KOPT-K1 (cell line): ENCODE results near the gene SERPINB13.

Experiments
- H3K27ac ChIP-seq: fragments of 200-600 bp; sonication (generic); 2 replicates; pipeline ENCODE4 v1.5.1; 2016; ENCODE audit warnings: antibody characterized with exemption, mild to moderate bottlenecking, low read depth, low read length; ENCODE audit not compliant: poor library complexity, severe bottlenecking
- H3K36me3 ChIP-seq: fragments of 200-600 bp; sonication (generic); 2 replicates; pipeline ENCODE4 v1.5.1; 2017; ENCODE audit warnings: antibody characterized with exemption, mild to moderate bottlenecking, low read length, moderate library complexity; ENCODE audit not compliant: insufficient read depth
- H3K9me3 ChIP-seq: fragments of 200-600 bp; sonication (generic); 2 replicates; pipeline ENCODE4 v1.5.1; 2017; ENCODE audit warnings: antibody characterized with exemption, low read length, mild to moderate bottlenecking; ENCODE audit not compliant: insufficient read depth, poor library complexity, severe bottlenecking

The SERPINB13 gene

DNA sequence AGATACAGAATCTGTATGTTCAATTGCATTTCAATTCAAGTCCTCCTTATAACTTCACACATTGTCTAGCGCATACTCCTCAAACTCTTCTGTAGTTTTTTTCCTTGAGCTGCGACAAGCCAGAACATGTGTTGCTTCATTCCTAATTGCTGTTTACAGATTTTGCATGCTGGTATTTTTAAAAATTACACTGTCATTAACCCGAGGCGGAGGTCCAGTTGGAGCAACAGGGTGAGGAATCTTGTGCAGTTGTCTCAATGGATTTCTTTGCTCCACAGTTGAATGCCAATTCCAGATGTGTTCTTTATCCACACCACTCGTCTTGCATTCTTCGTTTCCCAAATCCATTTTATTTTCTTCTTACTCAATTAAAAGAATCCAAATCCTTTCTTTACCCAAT is 16.4 kb upstream of the SERPINB13 start:
- no peaks in the 10 kb centered on the region for H3K36me3 ChIP-seq
- no peaks in the 10 kb centered on the region for H3K9me3 ChIP-seq
- H3K27ac ChIP-seq, result no peak overlapping the region

DNA sequence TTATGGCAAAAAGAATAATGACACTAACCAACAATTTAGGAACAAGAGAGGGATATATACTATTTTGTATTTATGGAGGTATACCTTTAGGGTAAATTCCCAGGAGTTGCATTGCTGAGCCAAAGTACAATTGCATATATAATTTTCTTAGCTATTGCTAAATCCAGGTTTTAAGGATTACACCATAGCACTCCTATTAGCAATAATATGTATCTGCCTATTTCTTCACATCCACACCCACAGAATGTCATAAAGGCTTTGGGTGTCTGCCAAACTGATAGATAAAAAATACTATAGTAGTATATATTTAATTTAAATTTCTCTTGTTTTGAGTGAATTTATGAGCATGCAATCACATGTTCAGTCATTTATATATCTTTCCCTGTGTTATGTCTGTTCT is 11.5 kb upstream of the SERPINB13 start:
- Histone ChIP-seq H3K9me3 (no peaks in the 10 kb centered on the region), H3K27ac (no peak overlapping the region), H3K36me3 (no peaks in the 10 kb centered on the region)

DNA sequence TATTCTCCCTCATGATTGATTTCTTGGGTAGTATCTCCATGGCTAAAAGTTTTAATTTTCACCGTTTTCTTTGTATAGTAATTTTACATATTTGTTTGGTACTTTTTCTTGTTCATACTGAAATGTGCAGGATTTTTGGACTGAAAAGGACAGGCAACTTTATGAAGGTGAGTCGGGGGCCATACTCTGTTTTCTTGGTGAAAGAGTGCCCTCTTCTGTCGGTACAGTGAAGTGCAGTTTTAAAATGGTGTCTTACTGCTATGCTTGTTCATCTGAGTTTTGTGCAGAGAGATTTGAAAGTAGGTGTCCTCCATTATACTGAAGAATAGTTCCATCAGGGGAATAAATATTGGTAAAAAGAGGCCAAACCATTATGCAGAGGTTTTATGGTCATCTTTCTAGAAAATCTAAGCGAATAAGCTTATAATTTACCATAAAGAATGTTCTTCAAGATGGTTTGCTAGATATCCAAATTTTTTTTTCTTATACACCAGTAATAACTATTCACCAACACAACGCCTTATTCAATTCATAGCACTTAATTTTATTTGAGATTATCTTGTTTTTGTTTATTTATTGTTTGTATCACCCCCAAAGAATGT is 8.7 kb upstream of the SERPINB13 start:
- H3K27ac ChIP-seq, result no peak overlapping the region
- no peaks in the 10 kb centered on the region for H3K36me3 ChIP-seq
- no peaks in the 10 kb centered on the region for H3K9me3 ChIP-seq

DNA sequence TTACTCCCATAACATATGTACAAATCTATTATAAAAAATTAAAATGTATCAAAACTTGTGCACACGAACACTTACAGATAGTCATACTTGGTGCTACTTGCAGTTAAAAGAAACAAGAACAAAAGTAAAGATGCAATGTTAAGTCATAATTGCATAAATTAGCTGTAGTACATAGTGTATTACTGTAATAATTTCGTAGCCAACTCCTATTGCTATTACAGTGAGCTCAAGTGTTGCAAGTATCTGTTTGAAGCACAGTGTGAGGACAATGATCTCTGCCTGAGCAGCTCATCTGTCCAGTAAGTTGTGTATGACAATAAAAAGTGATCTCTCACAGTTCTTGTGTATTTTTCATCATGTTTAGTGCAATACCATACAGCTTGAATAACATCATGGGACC is 7.5 kb upstream of the SERPINB13 start:
- Histone ChIP-seq H3K36me3 (no peaks in the 10 kb centered on the region), H3K9me3 (no peaks in the 10 kb centered on the region), H3K27ac (no peak overlapping the region)

DNA sequence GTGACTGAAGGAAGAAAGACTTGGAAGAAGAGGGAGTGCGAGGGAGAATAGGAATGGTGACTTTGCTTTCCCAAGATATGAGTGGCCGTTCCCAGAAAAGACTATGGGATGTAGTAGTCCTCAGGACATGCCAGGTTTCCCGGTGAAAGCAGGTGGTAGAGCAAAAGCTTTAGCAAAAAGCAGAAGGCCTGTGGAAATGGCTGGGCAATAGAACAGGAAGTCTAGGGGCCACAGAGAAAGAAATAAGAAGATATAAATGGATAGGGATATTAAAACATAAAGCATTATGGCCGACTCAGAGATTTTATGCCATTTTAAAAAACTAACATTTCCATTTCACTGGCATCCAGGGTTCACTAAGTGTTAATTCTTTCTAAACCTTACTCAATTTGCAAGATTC is 1.2 kb upstream of the SERPINB13 start:
- Histone ChIP-seq H3K9me3 (no peaks in the 10 kb centered on the region), H3K27ac (no peak overlapping the region), H3K36me3 (no peaks in the 10 kb centered on the region)

DNA sequence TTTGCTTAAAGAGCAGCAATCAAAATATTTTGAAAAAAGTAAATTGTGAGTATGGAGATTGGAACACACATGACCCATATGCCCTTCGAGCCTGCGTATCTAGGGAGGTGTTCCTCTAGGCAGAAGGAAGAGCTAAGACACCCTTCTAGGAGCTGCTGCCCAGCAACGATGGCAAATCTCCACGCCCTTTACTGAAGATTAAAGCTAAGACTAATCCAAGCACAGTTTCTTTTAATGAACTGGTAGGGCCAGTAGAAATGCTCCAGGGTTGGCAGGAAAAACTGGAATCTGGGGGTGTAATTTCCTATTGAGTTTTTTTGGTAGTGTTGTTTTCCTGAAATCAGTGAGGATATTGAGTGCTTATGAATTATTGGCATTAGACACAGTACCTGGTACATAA is 712 bp upstream of the SERPINB13 start:
- no peaks in the 10 kb centered on the region for H3K9me3 ChIP-seq
- H3K36me3 ChIP-seq, result no peaks in the 10 kb centered on the region
- H3K27ac ChIP-seq, result no peak overlapping the region

DNA sequence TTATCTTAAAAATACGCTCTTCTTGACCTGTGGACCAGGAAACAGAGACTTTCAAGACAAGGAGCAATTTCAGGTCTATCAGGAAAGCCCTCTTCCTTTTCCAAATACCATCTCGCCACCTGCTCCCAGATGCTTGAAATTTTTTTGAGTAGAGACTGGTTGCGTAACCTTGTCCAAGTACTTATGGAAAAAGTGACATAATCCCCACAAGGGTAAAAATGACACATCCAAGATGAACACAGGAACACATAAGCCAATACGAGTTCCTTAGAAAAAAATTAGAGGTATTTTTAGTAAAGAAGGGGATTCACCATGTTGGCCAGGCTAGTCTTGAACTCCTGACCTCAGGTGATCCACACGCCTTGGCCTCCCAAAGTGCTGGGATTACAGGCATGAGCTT is 1.8 kb downstream of the SERPINB13 start:
- Histone ChIP-seq H3K9me3 (no peaks in the 10 kb centered on the region), H3K27ac (no peak overlapping the region), H3K36me3 (no peaks in the 10 kb centered on the region)

DNA sequence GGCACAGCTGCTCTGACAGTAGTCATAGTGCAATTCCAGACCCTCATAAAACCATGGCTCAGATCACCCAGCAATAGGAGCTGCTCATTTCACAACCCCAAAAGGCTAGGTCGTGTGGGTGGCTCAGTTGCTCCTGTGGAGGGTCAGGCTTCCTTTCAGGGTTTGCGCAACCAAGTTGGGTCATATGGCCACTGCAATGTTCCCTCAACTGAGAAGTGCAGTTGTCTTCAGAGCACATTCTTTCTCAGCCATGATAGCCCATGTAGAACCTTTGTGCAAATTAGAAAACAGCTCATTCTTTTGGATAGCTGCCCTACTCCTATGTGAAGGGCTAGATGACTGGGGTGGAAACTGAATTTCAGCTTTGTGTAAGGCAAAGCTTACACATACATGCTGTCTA is 3.2 kb downstream of the SERPINB13 start:
- Histone ChIP-seq H3K27ac (no peak overlapping the region), H3K36me3 (no peaks in the 10 kb centered on the region), H3K9me3 (no peaks in the 10 kb centered on the region)

DNA sequence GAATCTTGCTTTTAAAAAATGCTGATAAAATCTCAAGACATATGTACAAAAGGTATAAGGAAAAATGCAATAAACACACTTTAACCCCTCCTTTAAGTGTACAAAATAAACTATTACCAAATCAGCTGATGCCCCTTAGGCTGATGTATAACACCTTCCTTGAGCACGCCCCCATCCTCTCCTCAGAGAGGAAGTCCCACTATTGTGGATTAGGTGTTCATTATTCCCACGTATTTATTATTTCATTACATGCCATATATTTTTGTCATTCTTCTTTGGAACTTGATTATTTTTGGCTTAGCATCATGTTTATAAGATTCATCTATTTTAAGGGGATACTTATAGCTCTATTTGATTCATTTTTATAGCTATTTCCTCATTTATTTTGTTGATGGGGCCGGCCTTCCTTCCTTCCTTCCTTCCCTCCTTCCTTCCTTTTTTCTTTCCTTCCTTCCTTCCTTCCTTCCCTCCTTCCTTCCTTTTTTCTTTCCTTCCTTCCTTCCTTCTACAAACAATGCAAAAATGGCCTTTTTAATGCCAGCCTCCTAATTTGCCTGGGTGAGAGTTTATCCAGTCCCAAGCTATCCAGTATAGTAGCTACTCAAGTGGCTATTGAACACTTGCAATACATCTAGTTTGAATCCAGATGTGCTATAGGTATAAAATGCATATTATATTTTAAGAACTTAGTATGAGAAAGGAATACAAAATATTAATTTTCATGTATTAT is 4.0 kb downstream of the SERPINB13 start:
- Histone ChIP-seq H3K36me3 (no peaks in the 10 kb centered on the region), H3K9me3 (no peaks in the 10 kb centered on the region), H3K27ac (no peak overlapping the region)

DNA sequence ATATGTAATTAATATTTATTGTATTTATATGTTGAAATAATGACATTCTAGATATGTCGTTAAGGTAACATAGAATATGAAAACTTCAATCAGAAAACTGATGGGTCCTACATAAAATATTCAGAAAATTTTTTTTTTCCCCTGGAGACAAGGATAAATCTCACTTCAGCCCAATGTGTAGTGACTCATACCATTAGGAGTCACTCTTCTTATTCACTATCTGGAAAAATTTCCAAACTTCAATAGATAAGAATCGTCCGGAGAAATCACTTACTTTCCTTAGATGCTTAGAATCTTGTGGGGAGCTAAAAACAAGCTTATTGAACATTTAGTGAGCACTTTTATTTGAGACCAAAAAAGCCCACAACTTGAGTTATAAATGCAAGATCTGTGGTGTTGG is 4.6 kb downstream of the SERPINB13 start:
- Histone ChIP-seq H3K9me3 (no peaks in the 10 kb centered on the region), H3K36me3 (no peaks in the 10 kb centered on the region), H3K27ac (no peak overlapping the region)

DNA sequence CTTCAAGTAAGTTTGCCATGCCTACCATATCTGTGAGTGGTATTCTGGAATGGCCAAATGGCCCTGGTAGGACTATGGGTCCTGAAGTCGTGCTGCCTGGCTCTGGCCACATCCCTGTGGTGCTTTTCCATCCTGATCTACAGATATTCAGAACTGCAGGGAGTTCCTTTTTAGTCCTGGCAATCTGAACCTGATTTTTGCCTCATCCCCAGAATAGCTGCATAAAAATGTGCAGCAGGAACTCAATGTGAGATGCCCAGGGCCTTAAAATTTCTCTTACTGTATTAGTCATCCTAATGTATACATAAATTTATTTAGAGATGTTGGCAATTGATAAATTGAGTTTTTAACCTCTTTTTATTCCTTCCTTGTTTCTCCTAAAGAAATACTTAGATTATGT is 5.3 kb downstream of the SERPINB13 start:
- Histone ChIP-seq H3K27ac (no peak overlapping the region), H3K9me3 (no peaks in the 10 kb centered on the region), H3K36me3 (no peaks in the 10 kb centered on the region)

DNA sequence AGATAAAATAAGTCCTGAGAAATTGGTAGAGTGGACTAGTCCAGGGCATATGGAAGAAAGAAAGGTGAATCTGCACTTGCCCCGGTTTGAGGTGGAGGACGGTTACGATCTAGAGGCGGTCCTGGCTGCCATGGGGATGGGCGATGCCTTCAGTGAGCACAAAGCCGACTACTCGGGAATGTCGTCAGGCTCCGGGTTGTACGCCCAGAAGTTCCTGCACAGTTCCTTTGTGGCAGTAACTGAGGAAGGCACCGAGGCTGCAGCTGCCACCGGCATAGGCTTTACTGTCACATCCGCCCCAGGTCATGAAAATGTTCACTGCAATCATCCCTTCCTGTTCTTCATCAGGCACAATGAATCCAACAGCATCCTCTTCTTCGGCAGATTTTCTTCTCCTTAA is 9.8 kb downstream of the SERPINB13 start:
- Histone ChIP-seq H3K9me3 (no peaks in the 10 kb centered on the region), H3K27ac (no peak overlapping the region), H3K36me3 (no peaks in the 10 kb centered on the region)

DNA sequence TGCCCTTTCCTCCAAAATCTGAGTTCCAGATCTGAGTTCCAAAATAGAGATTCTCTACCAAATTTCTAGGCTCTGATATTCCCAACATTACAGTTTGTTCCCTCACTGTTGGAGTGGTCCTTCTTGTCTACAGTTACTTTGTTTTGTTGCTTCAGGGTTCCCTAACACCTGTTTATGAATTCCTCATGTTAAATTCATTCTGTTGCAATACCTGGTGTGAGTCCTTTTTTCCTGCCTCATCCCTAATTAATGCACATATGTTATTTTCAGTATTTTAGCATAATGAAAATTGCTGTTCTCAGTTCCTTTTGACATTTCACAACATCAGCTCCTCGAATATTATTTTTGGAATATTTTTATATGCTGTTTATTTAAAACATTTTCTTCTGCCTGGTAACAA is 16.2 kb downstream of the SERPINB13 start:
- Histone ChIP-seq H3K27ac (no peak overlapping the region), H3K36me3 (no peaks in the 10 kb centered on the region), H3K9me3 (no peaks in the 10 kb centered on the region)

DNA sequence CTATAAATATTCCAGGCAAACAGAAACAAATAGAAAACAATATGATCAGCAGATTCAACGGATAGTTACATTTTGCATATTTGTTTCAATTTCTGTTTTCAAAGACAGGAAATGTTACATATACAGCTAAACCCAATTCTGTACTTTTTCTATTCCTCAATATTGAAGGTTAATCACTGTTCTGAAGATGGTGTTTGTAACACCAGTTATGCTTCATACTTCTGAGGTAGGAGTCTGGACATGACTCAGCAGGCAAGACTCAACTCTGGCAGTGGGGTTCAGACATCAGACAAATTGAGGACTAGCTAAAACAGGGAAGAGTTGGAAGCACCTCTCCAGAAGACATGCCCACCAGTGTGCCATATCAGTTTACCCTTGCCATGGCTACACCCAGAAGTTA is 16.6 kb downstream of the SERPINB13 start:
- Histone ChIP-seq H3K36me3 (no peaks in the 10 kb centered on the region), H3K9me3 (no peaks in the 10 kb centered on the region), H3K27ac (no peak overlapping the region)

DNA sequence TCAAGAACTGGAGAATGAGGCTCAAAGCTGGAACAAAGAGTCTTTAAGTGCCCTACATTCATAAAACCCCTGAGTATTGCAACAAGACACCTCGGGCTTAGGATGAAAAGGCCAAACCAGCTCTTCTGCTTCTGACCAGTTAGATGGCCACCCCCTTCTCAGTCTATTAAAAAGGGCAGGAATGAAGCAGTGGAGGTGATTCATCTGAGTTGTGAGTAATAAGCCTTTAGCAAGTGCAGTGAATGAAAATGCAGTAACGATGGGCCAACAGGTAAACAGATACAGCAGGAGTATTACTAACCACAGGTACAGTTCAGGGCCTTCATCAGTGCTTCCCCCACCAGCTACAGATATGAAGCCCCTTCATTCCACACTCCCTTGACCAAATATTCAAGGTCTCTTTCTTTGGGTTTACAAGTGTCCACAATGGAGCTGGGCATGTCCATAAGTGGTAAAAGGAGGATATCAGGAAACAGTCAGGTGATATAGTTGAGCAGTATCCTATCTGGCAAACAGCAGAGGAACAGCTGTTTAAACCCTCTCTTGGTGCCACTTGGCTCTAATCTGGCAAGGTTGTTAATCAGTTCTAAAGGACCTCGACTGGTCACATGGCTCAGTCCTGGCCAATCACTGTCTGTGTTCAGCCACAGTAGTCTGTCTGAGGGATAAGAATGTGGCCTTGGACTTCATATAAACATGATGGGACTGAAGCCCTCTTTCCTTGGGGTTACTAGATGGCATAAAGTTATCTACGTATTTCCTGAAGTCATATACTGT is 17.8 kb downstream of the SERPINB13 start:
- no peaks in the 10 kb centered on the region for H3K36me3 ChIP-seq
- H3K27ac ChIP-seq, result no peak overlapping the region
- H3K9me3 ChIP-seq, result no peaks in the 10 kb centered on the region

DNA sequence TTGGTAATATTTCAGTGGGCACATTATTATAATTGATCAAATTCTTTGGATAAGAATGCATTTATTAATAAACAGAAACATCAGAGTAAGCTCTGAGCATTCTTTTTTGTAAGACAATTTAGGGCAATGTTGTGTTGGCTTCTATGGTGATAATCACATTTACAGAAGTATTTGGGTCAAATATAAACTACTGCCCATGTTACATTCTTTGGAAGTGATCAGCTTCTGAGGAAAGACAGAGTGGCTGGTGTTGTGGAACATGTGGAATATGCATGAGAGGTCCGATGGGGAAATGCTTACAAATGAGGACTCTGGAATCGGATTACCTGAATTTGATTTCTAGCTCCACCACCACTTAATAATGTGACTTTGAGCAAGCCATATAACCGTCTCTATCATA is 19.4 kb downstream of the SERPINB13 start:
- H3K27ac ChIP-seq, result no peak overlapping the region
- H3K36me3 ChIP-seq, result no peaks in the 10 kb centered on the region
- no peaks in the 10 kb centered on the region for H3K9me3 ChIP-seq
